SU-DHL-6 (cell line): ENCODE results near the gene PPID.

Experiments used
- EZH2phosphoT487 ChIP-seq: fragments of 200-600 bp; sonication (generic), shearing (Covaris generic); conservative IDR thresholded peaks from 2 replicates; pipeline ENCODE4 v1.6.1; 2018; ENCODE audit warnings: mild to moderate bottlenecking, antibody characterized with exemption, low read length, moderate library complexity, mixed read lengths
- TF ChIP-seq, protein P1 (sequence below): fragments of 200-600 bp; sonication (generic); IDR thresholded peaks from one replicate; pipeline ENCODE4 v1.5.1; 2017; ENCODE audit warnings: antibody characterized with exemption, mild to moderate bottlenecking, low read length, moderate library complexity; ENCODE audit not compliant: insufficient read depth, poor library complexity, severe bottlenecking

GRCh38 chr4:158710814-158711213 lies 12.4 kb downstream of the PPID start:
- TF ChIP-seq, protein P1, sequence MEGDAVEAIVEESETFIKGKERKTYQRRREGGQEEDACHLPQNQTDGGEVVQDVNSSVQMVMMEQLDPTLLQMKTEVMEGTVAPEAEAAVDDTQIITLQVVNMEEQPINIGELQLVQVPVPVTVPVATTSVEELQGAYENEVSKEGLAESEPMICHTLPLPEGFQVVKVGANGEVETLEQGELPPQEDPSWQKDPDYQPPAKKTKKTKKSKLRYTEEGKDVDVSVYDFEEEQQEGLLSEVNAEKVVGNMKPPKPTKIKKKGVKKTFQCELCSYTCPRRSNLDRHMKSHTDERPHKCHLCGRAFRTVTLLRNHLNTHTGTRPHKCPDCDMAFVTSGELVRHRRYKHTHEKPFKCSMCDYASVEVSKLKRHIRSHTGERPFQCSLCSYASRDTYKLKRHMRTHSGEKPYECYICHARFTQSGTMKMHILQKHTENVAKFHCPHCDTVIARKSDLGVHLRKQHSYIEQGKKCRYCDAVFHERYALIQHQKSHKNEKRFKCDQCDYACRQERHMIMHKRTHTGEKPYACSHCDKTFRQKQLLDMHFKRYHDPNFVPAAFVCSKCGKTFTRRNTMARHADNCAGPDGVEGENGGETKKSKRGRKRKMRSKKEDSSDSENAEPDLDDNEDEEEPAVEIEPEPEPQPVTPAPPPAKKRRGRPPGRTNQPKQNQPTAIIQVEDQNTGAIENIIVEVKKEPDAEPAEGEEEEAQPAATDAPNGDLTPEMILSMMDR, result no peak
- TF ChIP-seq EZH2phosphoT487, result no peak
